Right hindlimb (tissue), 1 donor: Measurements from ENCODE around the gene CEP97.

Experiments
- DNase-seq: peaks from one replicate; pipeline ENCODE4 v3.0.0-alpha.2; 2018

CEP97 gene

DNA sequence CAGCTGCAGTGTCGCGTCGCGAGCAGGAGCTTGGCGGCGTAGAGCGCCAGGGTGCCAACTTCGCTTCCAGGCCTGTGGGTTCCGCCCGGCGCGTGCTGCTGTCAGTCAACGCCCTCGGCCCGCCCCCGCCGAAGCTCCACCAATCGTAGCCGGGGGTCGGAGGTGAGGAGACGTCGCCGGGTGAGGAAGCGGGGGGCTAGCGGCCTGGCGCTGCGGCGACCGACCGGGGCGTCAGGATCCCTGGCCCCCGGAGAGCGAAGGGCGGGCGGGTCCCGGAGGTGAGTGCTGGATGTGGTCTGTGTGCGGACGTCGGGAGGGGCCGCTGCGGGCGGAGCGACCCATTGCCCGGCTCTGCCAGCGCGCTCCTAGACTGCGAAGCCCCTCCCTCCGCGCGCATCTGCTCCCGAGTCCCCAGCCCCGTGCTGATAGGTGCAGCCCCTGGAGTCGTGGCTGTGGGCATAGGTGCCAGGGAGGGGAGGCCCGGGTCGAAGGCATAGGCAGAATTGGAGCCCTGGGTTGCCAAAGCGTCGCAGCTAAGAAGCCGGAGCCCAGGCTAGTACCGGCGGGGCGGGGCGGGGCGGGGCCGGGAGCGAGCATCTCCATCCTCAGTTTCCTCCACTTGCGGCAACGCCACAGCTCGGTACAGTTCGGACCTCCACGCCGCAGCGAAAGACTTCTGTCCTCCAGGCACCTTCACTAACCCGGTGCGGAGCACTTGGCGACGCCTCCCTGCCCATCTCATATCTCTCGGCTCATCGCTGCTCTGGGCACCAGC is 54.8 kb downstream of the CEP97 start, which contains the start of gene NXPE3:
TSS of gene NXPE3 (plus strand) at position 165 of the 775 bp plus-strand sequence. CDS start 6,386 bp downstream, outside the sequence.
- DNase-seq = peak; percentile 93

DNA sequence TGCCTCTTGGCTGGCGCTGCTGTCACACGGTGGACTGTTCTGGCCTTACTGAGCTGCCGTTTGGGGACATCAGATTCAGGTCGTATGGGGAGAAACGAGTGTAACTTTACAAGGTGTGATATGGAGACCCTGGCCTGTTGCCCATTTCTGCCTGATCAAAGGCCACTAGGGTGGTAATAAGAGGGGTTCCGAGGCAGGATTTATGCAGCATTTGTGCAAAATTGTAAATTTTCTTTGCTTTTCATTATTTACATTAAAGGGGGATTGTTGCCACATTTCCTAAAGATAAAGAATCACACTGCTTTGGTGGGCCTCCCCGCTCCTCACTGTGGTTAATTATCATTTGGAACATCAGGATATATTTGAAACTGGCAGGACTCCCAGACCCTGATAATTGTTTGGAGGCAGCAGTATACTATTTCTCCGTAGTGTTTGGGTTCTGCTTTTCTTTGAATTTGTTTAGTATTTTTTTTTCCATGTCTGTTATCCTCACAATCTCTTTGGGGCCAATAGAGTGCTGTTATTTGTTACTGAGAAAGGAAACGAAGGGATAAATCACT is 55.5 kb downstream of the CEP97 start:
- DNase-seq = no peak

DNA sequence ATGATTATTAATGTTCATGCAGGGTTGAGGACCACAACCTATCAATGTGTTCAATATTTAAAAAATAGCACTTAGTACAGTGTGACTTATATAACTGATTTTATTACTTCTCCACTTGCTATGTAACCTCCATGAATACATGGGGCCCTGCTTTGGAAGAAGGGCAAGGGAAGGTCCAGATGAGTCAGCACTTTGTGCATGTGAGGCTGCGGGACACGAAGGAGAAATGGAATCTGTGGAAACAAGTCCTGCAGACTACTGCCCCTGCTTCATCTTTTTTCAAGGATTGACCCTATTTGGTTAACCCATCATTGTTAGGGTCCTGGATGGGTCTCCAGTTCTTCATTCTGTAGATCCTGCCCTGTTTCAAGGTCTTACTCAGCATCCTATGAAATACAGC is 56.2 kb downstream of the CEP97 start:
- DNase-seq = no peak

DNA sequence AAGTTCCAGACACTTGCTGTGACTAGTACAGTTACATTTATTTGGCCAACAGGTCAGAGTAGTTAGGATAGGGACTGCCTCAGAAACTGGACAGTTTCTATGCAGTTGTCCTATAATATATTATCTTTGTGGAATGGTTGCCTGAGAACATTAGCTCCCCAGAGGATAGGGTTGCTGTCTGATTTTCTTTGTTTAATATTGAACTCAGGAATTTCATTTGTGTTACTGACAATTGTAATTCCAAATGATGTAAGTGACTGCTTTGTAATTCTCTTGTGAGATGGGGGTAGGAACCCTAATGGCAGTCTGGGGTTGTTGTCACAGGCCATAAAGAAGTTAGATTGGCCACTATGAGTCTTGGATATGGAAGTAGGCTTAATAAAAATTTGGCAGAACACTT is 56.8 kb downstream of the CEP97 start:
- no peak for DNase-seq

DNA sequence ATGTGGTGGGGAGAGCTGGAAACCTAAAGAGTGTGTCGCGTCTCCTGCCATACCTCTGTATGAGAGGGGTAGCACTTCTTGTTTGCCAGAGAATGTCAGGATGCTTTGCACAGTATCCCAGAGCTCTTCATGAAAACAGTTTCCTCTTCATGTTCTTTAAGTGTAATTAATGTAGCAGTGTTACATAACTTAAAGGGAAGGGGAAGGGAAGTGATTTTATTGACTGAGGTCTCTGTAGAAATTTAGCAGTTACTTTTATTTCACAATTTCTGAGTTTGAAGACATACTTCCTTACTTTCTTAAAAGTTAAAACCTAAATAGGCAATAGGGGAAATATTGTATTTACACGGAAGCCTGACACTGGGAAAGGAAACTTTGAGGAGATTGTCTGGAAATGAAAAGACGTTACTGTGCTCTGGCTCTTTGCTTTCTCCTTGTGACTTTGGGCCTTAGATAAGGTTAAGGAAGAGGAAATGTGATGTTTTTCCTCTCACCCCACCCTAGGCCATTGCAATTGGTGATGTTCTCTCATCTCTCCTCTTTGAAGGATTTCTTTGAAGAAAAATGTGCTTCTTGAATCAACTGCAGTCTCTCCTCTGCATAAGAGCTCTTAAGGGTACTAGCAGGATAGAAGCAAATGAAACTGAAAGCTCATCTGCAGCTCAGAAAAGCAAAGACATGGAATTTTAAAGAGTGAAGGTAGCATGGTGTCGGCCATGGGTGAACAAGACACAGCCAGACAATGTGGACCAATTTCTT is 60.6 kb downstream of the CEP97 start:
- DNase-seq = no peak

DNA sequence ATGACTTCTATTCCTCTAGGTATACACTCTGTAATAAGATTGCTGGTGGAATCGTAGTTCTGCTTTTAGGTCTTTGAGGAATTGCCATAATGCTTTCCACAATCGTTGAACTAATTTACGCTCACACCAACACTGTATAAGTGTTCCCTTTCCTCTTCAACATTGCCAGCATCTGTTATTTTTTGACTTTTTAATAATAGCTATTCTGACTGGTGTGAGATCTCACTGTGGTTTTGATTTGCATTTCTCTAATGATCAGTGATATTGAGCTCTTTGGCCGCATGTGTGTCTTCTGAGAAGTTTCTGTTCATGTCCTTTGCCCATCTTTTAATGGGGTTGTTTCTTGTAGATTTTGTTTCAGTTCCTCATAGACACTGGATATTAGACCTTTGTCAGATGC is 67.4 kb downstream of the CEP97 start:
- DNase-seq = no peak

DNA sequence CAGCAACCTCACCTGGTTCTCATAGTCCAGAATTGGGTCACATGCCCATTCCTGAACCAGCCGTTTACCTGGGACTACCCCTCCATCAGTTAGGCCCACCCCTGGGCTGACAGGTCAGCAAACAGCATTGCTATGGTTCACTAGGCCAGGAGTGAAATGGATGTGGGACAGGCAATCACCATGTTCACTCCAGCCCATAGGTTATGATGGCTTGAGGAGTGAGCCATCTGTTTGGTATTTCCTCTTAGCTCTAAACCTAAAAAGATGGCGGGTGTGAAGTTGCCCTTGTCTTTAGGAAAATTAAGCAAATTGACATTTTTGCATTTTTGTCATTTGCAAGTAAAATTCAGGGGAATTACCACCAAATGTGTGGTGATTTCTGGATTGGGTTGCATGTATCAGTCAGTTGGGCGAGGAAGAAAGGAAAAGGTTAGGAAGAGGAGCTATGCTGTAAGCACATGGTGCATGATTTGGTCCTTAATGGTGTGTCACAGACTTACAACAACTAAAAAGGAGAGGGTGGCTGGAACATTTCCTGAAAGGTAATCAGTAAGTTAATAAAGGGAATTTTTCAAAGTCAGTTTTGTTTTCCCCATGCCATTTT is 71.8 kb downstream of the CEP97 start:
- no peak for DNase-seq

DNA sequence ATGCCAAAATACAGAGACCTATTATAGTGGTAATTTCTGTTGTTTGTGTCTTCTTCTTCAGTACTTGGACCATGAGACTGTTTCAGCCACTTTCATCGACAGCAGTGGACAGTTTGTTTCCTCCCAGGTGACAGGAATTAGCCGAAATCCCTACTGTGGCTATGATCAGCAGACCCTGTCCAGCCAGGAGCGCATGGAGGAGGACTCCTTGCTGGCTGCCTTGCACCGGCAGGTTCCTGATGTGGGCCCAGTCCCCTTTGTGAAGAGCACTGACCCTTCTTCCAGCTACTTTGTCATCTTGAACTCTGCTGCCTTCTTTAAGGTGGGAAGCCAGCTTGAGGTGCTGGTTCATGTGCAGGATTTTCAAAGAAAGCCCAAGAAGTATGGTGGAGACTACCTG is 76.8 kb downstream of the CEP97 start:
- no peak for DNase-seq

DNA sequence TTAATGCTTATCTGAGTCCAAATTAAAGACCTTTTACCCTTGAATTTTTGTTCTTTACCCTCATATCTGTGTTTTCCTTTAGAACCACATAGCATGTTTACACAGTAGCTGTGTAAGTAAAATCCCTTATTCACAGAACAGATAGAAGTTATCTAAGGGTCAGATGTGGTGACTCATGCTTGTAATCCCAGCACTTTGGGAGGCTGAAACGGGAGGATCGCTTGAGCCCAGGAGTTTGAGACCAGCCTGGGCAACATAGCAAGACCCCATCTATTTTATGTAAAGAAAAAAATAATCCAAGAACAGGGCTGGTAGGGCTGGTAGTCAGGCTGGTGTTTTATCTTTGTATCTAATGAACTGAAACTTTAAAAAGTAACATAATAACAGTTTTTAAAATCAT is 77.8 kb downstream of the CEP97 start:
- no peak for DNase-seq

DNA sequence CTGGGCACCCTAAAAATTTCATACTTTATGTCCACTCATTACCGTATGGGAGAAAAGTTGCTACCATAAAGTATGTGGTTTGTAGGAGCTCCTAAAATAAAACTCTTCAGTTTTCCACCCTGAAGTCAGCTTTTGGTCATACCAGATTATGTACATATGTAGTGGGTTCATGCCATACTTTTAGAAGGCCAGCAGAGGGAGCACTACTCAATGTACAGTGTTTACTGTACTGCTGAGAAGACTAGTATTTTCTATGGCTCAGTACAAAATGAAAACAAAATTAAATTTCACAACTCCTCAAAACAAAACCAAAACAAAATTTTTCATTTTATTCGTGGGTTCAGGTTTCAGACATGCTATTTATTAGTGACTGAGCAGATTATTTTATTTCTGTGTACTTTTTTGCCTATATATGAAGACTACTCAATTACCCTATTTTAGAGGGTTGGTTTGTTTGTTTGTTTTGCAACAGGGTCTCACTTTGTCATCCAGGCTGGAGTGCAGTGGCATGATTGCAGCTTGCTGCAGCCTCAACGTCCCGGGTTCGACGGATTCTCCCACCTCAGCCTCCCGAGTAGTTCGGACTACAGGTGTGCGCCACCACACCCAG is 78.9 kb downstream of the CEP97 start:
- DNase-seq = no peak

DNA sequence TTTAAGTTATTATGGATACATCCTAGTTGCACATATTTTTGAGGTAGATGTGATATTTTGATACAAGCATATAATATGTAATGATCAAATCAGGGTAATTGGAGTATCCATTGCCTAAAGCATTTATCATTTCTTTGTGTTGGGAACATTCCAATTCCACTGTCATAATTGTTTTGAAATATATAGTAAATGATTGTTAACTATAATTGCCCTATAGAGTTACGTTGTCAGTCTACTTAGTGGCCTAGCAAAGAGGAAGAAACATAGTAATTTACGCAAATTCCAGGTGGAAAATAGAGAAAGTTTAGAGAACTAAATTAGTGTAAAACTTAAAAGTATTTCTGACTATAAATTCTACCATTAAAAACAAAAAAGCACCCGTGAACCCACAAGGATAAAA is 79.5 kb downstream of the CEP97 start:
- DNase-seq = no peak

DNA sequence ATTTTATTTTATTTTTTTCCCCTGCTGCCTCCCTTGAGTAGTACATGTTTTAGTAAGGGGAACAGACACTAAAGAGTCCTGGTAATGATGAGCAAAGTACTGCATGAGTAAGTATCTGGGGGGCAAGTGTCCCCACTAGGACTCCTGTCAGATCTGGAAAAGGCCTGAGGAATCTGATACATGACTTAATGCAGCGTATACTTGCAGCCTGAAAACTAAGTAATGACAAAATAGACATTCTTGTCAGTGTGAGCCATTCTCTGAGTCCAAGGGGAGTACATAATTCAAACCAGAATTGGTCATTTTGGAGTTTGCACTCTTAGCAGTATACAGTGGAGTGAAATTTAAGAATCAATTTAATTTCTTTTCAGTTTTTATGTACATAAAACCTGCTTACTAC is 82.1 kb downstream of the CEP97 start:
- no peak for DNase-seq

DNA sequence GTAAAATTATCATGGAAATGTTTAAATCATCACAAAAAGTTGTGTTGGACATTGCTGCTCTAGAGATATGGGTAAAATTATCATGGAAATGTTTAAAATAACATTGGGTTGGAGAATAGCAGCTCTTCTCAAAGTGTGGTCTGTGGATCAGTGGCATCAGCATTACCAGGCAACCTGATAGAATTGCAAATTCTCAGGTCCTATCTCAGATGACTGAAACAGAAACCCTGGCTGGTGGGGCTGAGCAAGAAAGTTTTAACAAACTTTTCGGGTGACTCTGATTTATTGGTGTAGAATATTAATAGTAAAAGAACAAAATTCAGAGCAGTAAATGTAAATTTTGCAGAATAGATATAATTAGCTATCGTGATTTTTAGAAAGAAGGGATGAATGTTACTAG is 83.5 kb downstream of the CEP97 start:
- no peak for DNase-seq

DNA sequence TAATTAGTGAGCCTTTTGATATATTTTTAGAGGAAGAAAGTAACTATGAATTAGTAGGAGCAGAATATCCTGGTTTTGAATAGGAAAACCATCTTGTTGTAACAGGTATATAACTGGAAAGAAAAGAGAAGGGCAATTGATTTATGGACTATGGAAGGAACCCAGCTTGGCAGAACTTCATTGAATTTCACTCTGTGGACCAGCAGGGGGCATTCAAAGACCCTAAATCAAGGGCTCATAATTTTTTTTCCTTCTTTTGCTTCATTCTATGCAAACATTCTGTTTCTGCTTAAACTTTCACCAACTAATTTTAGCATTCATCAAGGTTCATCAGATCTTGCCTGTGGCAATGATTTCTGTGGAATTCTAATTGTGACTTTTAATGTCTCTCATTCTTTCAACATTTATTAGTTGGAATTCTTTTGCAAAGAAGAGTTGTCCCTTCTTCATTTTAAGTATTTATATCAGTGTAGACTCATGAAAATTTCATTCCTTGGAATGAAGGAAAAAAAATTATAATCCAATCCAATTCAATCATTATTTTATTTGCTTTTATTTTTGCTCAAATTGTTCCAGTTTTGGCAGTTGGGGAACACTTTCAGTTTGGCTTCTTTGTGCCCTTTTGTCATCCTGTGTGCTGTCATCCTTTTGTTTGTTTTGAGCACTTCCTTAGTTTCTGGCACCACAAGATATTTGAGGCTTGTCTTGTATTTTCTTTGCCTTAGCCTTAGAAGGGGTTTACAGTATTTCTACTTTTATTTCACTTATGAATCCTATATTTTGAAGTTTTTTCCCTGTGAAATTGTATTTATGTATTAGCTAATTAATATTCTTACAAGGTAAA is 85.0 kb downstream of the CEP97 start:
- DNase-seq = no peak

DNA sequence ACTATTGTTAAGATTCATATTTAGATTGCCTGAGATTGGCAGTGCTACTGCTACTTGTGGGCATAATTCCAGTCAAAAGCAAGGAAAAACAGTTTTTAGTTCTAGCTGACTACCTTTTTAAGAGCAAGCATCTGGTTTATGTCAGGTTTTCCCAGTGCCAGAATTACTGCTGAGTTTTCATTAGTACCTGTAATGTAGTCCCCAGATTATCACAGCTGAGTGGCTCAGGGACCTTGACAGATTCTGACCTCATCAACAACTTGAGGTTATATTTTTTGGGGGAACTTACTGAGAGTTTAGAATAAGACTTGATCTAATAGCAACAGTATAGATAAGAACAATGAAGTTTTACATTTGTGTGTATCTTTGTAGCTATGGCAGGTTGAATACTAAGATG is 85.6 kb downstream of the CEP97 start:
- no peak for DNase-seq

DNA sequence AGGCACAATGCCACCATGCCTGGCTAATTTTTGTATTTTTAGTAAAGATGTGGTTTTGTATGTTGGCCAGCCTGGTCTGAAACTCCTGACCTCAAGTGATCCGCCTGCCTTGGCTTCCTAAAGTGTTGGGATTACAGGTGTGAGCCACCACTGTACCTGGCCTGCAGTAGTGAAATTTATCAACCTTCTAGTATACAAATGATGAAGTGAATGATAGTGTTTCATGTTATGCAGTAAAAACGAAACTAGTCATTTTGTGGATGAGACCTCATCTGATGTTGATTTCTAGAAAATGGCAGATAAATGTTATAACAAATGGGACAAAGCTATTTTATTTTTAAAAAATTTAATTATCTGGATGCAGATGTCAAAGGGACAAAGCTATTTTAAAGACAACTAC is 87.5 kb downstream of the CEP97 start:
- DNase-seq = no peak

DNA sequence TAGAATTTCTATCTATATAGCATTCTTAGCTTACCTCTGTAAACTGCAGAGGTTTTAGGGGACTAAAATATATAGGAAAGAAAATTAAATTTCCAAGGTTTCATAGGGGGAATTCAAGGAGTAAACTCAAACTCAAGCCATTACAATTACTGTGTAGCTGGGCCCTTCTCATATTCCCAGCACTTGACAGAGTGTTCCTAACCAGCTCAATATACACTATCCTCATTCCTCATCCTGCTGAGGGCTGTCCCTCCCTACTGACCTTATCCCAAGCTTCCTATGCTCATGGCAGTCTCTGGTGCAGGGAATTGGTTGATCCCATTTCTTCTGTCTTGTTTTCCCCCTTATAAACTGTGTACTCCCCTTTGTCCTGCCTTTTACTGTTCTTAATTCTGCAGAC is 88.5 kb downstream of the CEP97 start:
- no peak for DNase-seq

DNA sequence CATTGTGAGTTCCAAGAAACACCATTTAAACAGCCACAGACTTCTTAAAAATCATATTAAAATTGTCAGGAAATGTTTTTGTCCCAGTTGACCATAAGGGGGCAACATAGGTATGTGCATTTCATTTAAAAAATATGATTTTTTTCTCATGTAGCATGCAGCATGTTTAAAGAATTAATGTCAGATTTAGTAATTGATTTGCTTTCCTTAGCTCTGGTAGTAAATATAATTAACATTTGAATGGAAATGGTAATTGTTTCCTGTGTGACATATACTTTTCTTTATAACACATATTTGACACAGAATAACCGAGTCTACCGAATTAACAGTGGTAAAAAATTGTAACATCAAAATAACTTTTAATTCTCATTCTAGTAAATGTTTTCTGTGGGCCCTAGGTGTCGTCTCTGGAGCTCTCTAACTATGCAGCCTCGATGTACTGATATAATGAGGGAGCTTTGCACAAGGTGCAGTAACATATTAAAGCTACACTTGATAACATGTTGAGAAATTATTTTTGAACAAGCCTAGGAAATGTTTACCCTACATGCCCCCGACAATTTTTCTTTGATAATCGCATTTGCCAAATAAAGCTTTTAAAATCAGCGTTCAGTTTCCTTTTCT is 89.5 kb downstream of the CEP97 start:
- no peak for DNase-seq

DNA sequence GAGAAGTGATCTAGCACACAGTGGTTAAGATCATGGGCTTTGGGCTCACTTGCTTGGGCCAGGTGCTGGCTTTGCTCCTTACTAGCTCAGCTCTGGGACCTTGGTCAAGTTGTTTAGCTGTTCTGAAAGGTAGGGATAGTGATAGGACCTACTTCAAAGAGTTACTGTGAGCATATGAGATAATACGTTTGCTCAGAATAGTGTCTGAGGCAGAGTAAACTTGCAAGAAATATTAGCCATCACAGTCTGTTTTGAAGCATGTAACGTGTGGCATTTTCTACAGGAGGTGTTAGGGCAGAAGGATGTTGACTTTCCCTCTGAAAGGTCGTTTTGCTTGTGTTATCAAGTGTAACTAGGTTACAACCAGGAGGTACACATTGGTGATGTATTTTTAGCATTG is 90.4 kb downstream of the CEP97 start:
- DNase-seq = no peak

DNA sequence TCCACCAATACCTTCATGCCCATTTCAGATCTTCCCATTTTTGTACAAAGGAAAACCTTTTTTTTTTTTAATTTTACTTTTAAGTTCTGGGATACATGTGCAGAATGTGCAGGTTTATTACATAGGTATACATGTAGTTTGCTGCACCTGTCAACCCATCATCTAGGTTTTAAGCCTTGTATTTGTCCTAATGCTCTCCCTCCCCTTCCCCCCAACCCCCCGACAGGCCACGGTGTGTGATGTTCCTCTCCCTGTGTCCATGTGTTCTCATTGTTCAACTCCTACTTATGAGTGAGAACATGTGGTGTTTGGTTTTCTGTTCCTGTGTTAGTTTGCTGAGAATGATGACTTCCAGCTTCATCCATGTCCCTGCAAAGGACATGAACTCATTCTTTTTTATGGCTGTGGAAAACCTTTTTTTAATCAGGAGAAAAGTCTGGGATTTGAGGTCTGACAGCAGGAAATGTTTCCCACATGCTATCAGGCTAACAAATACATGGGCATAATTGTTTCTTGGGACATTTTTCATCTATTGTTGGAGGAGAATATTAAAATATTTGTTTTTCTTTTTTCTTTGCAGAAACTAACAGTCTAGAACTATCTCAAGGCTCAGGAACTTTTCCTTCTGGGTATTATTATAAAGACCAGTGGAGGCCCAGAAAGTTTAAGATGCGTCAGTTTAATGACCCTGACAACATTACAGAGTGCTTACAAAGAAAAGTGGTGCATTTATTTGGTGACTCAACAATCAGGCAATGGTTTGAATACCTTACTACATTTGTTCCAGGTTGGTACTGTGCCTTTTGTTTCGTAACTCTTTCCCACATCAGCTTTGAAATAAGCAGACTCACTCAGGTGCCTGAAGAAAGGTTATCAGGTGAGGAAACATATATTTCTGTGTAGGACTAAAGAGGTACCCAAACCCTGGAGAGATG is 92.1 kb downstream of the CEP97 start:
- DNase-seq = no peak

DNA sequence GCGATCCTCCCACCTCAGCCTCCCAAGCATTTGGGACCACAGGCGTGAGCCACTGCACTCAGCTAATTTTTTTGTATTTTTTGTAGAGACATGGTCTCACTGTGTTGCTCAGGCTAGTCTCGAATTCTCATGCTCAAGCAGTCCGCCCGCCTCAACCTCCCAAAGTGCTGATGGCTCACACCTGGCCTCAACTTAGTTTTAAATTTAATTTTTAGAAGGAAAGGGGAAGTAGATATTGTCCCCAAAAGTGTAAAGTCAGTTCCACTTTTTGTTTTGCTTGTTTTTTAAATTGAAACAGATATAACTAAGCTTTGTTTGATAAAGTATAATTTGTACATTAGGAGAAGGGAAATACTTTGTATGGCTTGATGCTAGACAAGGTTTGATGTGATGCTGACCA is 93.6 kb downstream of the CEP97 start:
- DNase-seq = no peak
